HG03439 (cell line): ENCODE measurements around the gene ZNF586.
"Not testable (repeated sequence)": the region's sequence is repeated elsewhere in the genome, so short reads cannot be mapped to it uniquely, and the experiment has no call there.

Source experiments
- ATAC-seq: cut with Tn5 transposase; IDR thresholded peaks from one replicate; pipeline ENCODE4 v1.9.1; 2021; ENCODE audit warnings: mild to moderate bottlenecking, moderate library complexity; ENCODE audit not compliant: unreplicated experiment

ZNF586 gene

GRCh38 chr19:57821501-57821900, 52.0 kb downstream of the ZNF586 start:
- not testable (repeated sequence) for ATAC-seq

GRCh38 chr19:57823155-57823554, 53.7 kb downstream of the ZNF586 start:
- not testable (repeated sequence) for ATAC-seq

GRCh38 chr19:57823608-57824007, 54.1 kb downstream of the ZNF586 start:
- not testable (repeated sequence) for ATAC-seq

- no peak for ATAC-seq
These were observed 56.0 kb downstream of the ZNF586 start for GRCh38 chr19:57825511-57825910.

- ATAC-seq: no peak
These were observed 59.8 kb downstream of the ZNF586 start for GRCh38 chr19:57829316-57829715.

DNA sequence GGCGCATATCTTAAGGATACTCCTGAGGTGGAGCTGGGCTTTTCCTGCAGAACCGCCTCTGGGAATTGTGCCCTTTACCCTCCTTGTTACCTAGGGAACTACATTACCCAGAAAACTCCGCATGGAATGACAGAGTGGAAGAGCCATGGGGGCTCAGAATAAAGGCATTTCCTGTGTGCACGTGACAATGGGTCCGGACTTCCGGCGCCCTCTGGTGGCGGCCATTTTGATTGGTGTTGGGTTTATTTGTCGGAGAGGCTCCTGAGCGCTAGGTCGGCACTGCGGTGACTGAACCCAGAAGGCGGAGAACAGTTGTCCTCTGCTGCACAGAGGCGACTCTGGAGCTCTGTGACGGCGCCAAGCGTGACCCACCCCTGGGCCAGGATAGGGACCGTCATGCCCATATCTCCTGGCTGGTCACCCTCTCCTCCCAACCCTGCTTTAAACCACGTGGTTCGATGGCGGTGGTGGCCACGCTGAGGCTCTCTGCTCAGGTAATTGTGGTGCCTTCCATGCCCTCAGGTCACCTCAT, 60.7 kb downstream of the ZNF586 start, which contains the start of gene ZNF587B:
TSS of gene ZNF587B (plus strand) at position 229 of the 532 bp plus-strand sequence. CDS start at position 459, 230 bp downstream.
- ATAC-seq: no peak
